GM23248 (cell line): ENCODE results near the gene SFXN2. TPM values are rescaled to one million over a fixed set of nuclear protein-coding genes. Genes with fewer than 3 reads are reported as not detected.
"Not testable (repeated sequence)": the region's sequence is repeated elsewhere in the genome, so short reads cannot be mapped to it uniquely, and the experiment has no call there.

Experiments
- DNase-seq: peaks from one replicate; pipeline ENCODE4 v3.0.0-alpha.2; 2015
- H2AFZ ChIP-seq: fragments of 200-600 bp; sonication (generic); 2 replicates; pipeline ENCODE4 v1.6.1; 2016; ENCODE audit warnings: antibody characterized with exemption
- H3F3A ChIP-seq: fragments of 200-600 bp; sonication (generic); 2 replicates; pipeline ENCODE4 v1.6.1; 2016; ENCODE audit warnings: mild to moderate bottlenecking, antibody characterized with exemption, mixed run types; ENCODE audit not compliant: insufficient read depth
- H3K27ac ChIP-seq: fragments of 200-600 bp; sonication (generic); 2 replicates; pipeline ENCODE4 v1.5.1; 2016; ENCODE audit warnings: mild to moderate bottlenecking
- H3K27me3 ChIP-seq: fragments of 200-600 bp; sonication (generic); replicated peaks from 2 replicates; pipeline ENCODE4 v1.6.1; 2016; ENCODE audit warnings: mild to moderate bottlenecking; ENCODE audit not compliant: insufficient read depth
- H3K36me3 ChIP-seq: fragments of 200-600 bp; sonication (generic); 2 replicates; pipeline ENCODE4 v1.6.1; 2016; ENCODE audit warnings: low read depth, mild to moderate bottlenecking
- H3K4me1 ChIP-seq: fragments of 200-600 bp; sonication (generic); 2 replicates; pipeline ENCODE4 v1.6.1; 2016; ENCODE audit warnings: mild to moderate bottlenecking; ENCODE audit not compliant: insufficient read depth
- H3K4me2 ChIP-seq: fragments of 200-600 bp; sonication (generic); one replicate; pipeline ENCODE4 v1.6.1; 2016; ENCODE audit warnings: mild to moderate bottlenecking; ENCODE audit not compliant: unreplicated experiment
- H3K4me3 ChIP-seq: fragments of 200-600 bp; sonication (generic); 2 replicates; pipeline ENCODE4 v1.5.1; 2016; ENCODE audit warnings: mild to moderate bottlenecking
- H3K79me2 ChIP-seq: fragments of 200-600 bp; sonication (generic); 2 replicates; pipeline ENCODE4 v1.6.1; 2016; ENCODE audit warnings: mild to moderate bottlenecking; ENCODE audit not compliant: insufficient read depth
- H3K9ac ChIP-seq: fragments of 200-600 bp; sonication (generic); 2 replicates; pipeline ENCODE4 v1.6.1; 2016; ENCODE audit warnings: mild to moderate bottlenecking
- H3K9me2 ChIP-seq: fragments of 200-600 bp; sonication (generic); 2 replicates; pipeline ENCODE4 v1.6.1; 2016; ENCODE audit warnings: mixed run types, mild to moderate bottlenecking, moderate library complexity; ENCODE audit not compliant: insufficient read depth
- H3K9me3 ChIP-seq: fragments of 200-600 bp; sonication (generic); one replicate; pipeline ENCODE4 v1.6.1; 2017; ENCODE audit warnings: low read depth
- H4K20me1 ChIP-seq: fragments of 200-600 bp; sonication (generic); 2 replicates; pipeline ENCODE4 v1.6.0; 2016; ENCODE audit not compliant: insufficient read depth
- EZH2 ChIP-seq: fragments of 200-600 bp; sonication (generic); IDR thresholded peaks from 2 replicates; pipeline ENCODE4 v1.6.1; 2018; ENCODE audit warnings: antibody characterized with exemption, mild to moderate bottlenecking; ENCODE audit not compliant: insufficient read depth, poor library complexity, severe bottlenecking
- EZH2phosphoT487 ChIP-seq: fragments of 200-600 bp; sonication (generic); IDR thresholded peaks from 2 replicates; pipeline ENCODE4 v1.6.1; 2018; ENCODE audit warnings: antibody characterized with exemption, moderate library complexity, mild to moderate bottlenecking, low read depth; ENCODE audit not compliant: insufficient read depth
- WGBS, 2 experiments: methylation state at CpG; one replicate each; pipeline ENCODE4 v1.1.6; 2015 to 2017; ENCODE audit warnings: low lambda C conversion rate in 2 of 2, low coverage in 1 of 2; ENCODE audit errors: missing lambda C conversion rate in 2 of 2; 5-methylcytosine and 5-hydroxymethylcytosine counted together
- in situ Hi-C: fragments of 300-500 bp; cut with MboI; formaldehyde crosslinking; loops from 2 replicates; pipeline ENCODE4 v1.15.0; 2020
- polyA plus RNA-seq: library from polyadenylated mRNA; unstranded; fragments of >200 nt; fragmentation: Nextera tagmentation; extraction: Ambion mirVana; gene quantifications from 2 replicates; pipeline ENCODE4 v1.2.1, GENCODE V29; 2016
- total RNA-seq: library from RNA; depleted of rRNA; stranded (reverse); fragments of >200 nt; shearing (Covaris generic); gene quantifications from 2 replicates; pipeline ENCODE4 v1.2.3, GENCODE V29; 2014

SFXN2 gene
- total and polyA plus RNA-seq, 2 experiments from 2014 or later: 1.1 to 1.7 TPM

DNA sequence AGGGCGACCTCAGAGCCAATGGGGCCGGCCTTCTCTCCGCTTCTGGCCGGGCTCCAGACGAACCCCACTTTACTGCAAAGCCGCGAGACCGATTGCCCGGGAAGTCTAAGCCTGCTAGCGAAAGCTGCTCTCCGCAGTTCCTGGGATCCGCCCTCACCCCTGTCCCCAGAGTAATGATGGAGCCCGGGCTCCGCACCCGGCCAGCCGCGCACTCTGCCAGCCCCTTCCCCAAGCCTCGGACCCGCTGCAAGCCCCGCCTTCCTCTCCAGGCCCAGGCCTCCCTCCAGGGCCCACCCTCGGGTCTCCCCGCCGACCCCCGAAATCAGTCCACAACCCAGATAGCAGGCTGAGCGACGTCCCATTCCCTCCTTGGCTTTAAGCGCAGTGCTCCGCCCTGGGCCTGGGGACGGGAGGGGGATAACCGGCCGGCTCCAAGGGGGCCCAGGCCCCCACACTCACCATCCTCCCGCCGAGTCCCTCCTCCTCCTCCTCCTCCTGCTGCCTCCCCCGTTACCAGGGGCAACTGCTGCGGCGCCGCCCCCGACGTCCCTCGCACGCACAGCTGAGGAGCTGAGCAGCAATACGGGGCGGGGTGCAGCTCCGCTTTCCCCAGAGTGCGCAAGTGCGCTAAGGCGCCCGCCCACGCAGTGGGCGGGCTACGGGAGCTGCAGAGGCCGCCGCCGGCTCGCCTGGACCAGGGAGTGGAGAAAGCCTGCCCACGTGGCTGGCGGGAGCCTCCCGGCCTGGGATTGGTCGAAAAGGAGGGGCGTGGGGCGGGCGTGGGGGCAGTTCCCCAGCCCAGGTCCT lies 419 bp upstream of the SFXN2 start, which contains the start of gene ARL3:
Gene ARL3, minus strand, starts transcription at position 584 of the 807 bp plus-strand sequence. Its CDS starts 122 bp downstream, at position 462.
- no peaks in the 10 kb centered on the region for H3K27me3 ChIP-seq
- H3K4me1 ChIP-seq: peaks cover 29% of the 10 kb centered on the region
- peaks cover 38% of the 10 kb centered on the region for H3K79me2 ChIP-seq
- DNase-seq: peak; percentile 100
- H3K9ac ChIP-seq: peak within 1 kb of the TSS; percentile 94
- peaks cover 3% of the 10 kb centered on the region; the same call in 1 of the 2 replicates for H4K20me1 ChIP-seq
- in situ Hi-C loops: no loop called here
- H3F3A ChIP-seq: peaks cover 24% of the 10 kb centered on the region
- no peaks in the 10 kb centered on the region for H3K36me3 ChIP-seq
- H3K4me2 ChIP-seq: peak within 1 kb of the TSS; percentile 99
- no peaks in the 10 kb centered on the region for H3K9me2 ChIP-seq
- H3K27ac ChIP-seq: peak within 1 kb of the TSS; percentile 88
- WGBS, 2 experiments: 1% methylated on average over 41 to 54 of the region's 62 CpGs
- TF ChIP-seq EZH2phosphoT487: no peak
- TF ChIP-seq EZH2: no peak
- peak within 1 kb of the TSS; percentile 85 for H3K4me3 ChIP-seq
- H3K9me3 ChIP-seq: no peaks in the 10 kb centered on the region
- peak within 1 kb of the TSS; percentile 96 for H2AFZ ChIP-seq

DNA sequence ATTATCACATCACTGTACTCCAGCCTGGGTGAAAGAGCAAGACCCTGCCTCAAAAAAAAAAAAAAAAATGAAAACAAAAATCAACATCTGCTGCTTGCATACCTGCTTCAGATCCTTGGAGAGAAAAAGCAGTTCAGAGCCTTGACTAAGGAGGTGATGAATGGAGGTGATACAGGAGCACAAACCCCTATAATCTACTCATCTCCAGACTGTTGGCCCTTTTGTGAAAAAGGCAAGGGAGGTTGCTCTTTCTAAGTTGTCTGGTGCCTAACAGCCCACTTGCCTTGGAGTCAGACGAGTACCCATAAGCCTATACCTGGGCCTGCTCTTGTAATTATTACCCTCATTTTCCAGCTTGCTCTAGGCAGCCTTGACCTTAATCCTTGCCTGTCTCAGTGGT lies 1.4 kb downstream of the SFXN2 start:
- TF ChIP-seq EZH2: no peak
- no peak for TF ChIP-seq EZH2phosphoT487
- 90 to 95% methylated on average over 1 of the region's 1 CpG for WGBS, 2 experiments
- no peaks in the 10 kb centered on the region for H3K36me3 ChIP-seq

DNA sequence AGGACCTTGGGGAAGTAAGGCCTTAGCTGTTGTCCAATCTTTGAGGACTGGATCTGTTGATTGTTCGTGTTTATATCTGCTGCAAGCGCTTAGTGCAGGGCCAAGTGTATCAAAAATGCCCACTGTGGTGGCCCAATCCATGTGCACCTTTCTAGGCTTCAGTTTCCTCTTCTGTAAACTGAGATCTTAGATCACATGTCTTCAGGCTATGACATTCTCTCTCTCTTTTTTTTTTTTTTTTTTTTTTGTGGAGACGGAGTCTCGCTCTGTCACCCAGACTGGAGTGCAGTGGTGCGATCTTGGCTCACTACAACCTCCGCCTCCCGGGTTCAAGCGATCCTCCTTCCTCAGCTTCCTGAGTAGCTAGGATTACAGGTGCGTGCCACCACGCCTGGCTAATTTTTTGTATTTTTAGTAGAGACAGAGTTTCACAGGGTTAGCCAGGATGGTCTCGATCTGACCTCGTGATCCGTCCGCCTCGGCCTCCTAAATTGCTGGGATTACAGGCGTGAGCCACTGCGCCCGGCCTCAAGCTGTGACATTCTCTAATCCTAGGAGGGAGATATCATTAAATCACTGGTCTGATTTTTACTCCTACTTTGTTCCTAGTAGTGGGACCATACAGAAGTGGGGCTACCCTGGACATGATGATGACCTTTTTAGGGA lies 2.6 kb downstream of the SFXN2 start:
- DNase-seq, H3K9me2 ChIP-seq, in situ Hi-C loops, H3K9me3 ChIP-seq, H3K4me3 ChIP-seq, H4K20me1 ChIP-seq, H3K27me3 ChIP-seq, H2AFZ ChIP-seq, H3K9ac ChIP-seq, H3K4me2 ChIP-seq, H3K36me3 ChIP-seq, H3K27ac ChIP-seq: not testable (repeated sequence)
- Histone ChIP-seq H3K4me1 (peaks cover 11% of the 10 kb centered on the region; the same call in 1 of the 2 replicates), H3K79me2 (peaks cover 16% of the 10 kb centered on the region), H3F3A (peaks cover 13% of the 10 kb centered on the region)
- 95 to 96% methylated on average over 13 to 18 of the region's 18 CpGs for WGBS, 2 experiments

More for the DNA sequence above, 1.4 kb downstream of the SFXN2 start:
- peaks cover 18% of the 10 kb centered on the region for H3K4me1 ChIP-seq
- H3K9me3 ChIP-seq: no peaks in the 10 kb centered on the region
- H3F3A ChIP-seq: peaks cover 15% of the 10 kb centered on the region
- H3K4me2 ChIP-seq: no peak overlapping the region
- in situ Hi-C loops: no loop called here
- no peak overlapping the region for H3K4me3 ChIP-seq
- no peak for DNase-seq
- no peak overlapping the region for H3K9ac ChIP-seq
- H3K9me2 ChIP-seq: no peaks in the 10 kb centered on the region
- H3K27ac ChIP-seq: no peak overlapping the region
- H4K20me1 ChIP-seq: no peaks in the 10 kb centered on the region
- peaks cover 23% of the 10 kb centered on the region for H3K79me2 ChIP-seq
- H3K27me3 ChIP-seq: no peaks in the 10 kb centered on the region
- no peak overlapping the region for H2AFZ ChIP-seq

DNA sequence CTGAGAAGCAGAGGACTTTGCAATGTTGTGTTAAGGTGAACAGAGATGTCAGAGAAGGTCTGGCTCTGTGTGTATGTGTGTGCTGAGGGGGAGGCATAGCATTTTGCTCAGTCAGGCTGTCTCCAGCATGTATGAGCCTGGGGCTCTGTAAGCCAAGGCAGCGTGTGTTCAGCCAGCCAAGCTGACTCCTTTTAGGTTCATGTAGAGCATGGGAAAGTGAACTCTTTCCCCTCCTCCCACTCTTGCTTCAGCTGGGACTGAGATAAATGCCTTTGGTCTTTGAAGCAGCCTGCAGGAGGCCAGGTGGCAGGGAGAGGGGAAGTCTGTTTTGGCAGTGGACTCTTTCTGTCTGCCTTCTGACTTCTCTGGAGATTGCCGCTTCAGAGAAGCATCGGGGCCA lies 3.8 kb downstream of the SFXN2 start:
- H3K4me1 ChIP-seq: no peaks in the 10 kb centered on the region
- H4K20me1 ChIP-seq: no peaks in the 10 kb centered on the region
- no peaks in the 10 kb centered on the region for H3K9me3 ChIP-seq
- H2AFZ ChIP-seq: no peak overlapping the region
- peaks cover 4% of the 10 kb centered on the region for H3K79me2 ChIP-seq
- no peak overlapping the region for H3K4me2 ChIP-seq
- H3K4me3 ChIP-seq: no peak overlapping the region
- WGBS, 2 experiments: 90 to 92% methylated on average over 3 of the region's 3 CpGs
- H3F3A ChIP-seq: peaks cover 3% of the 10 kb centered on the region
- no peaks in the 10 kb centered on the region for H3K36me3 ChIP-seq
- in situ Hi-C loops: no loop called here
- H3K27me3 ChIP-seq: no peaks in the 10 kb centered on the region
- peak; percentile 42 for DNase-seq
- no peaks in the 10 kb centered on the region for H3K9me2 ChIP-seq
- TF ChIP-seq EZH2phosphoT487: no peak
- no peak for TF ChIP-seq EZH2
- no peak overlapping the region for H3K9ac ChIP-seq
- H3K27ac ChIP-seq: no peak overlapping the region
